ENCODE measurements around the gene ACADL. TPM values are rescaled to one million over a fixed set of nuclear protein-coding genes. Genes with fewer than 3 reads are reported as not detected.

ACADL gene
- total and polyA plus RNA-seq, 2 of the 13 experiments (the other 11 are each of a cell fraction or from before 2014, with no cell fraction given): not detected

DNA sequence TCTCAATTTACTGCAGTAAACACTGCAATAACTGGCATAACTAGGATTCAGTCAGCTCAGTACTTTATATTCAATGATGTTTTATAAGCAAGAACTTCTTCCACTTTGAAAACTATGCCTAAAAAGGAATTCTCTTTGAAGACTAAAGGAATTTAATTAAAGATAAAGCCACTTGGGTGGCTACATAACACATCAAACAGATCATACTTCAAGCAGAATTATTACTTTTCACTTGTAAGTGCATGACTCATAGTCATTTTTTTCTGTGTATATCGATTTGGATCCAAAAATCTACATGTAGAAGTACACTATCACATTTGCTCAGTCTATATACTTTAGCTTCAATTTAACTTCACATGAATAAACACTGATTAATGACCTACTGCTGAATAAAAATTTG, 58.0 kb downstream of the ACADL start:
- H3K9ac ChIP-seq (ENCODE audit: insufficient read depth, low read depth, low read length): no peak overlapping the region
- no peaks in the 10 kb centered on the region for H3K36me3 ChIP-seq (replicated peaks in 1 of 2; ENCODE audit: control insufficient read depth in 1 of 2, insufficient read depth in 2 of 2, low read length in 2 of 2)
- no peaks in the 10 kb centered on the region for H3K9me3 ChIP-seq (ENCODE audit: low read length)
- FAIRE-seq (no peak), ATAC-seq (no peak), DNase-seq (ENCODE audit: low spot score) (no peak)
- ChIA-PET POLR2A (no interaction called here), CTCF (ENCODE audit: low intra/inter-chr PET ratio, low total read pairs) (no interaction called here)
- BruUV-seq (replicated peaks): no TSS peak
- no peak overlapping the region for H3K27ac ChIP-seq (ENCODE audit: extremely low read length, insufficient read depth, low read length)
- peaks cover 25% of the 10 kb centered on the region for H3K79me2 ChIP-seq (ENCODE audit: insufficient read depth, low read length)
- intact Hi-C loops (cut with micrococcal nuclease; ENCODE audit: unreplicated experiment) (loop anchor here (5.0 kb wide), 1 partner anchor 1800 kb away; no protein-coding TSS in a partner anchor), in situ Hi-C loops (cut with HindIII; ENCODE audit: extremely low pct_ligation_motif_present, low pct_unique_long_range_greater_than_20kb) (no loop called here)
- no peaks in the 10 kb centered on the region; a peak in 2 of 5 replicates for H3K27me3 ChIP-seq (ENCODE audit: control insufficient read depth in 1 of 2, insufficient read depth in 2 of 2, low read length in 2 of 2)
- WGBS (ENCODE audit: low lambda C conversion rate): 51% methylated on average over 1 of the region's 1 CpG
- no peaks in the 10 kb centered on the region for H4K20me1 ChIP-seq (ENCODE audit: insufficient read depth, low read length)
- H3K4me3 ChIP-seq (replicated peaks in 1 of 3; ENCODE audit: insufficient read depth in 1 of 3, low read depth in 2 of 3, low read length in 3 of 3): no peak overlapping the region
- no peak overlapping the region for H2AFZ ChIP-seq (ENCODE audit: low read length)
- peaks cover 30% of the 10 kb centered on the region for H3K4me1 ChIP-seq (ENCODE audit: insufficient read depth, low read length)
- H3K4me2 ChIP-seq (ENCODE audit: low read depth, low read length): no peak overlapping the region
- TF ChIP-seq ZNF20 (CRISPR knock-in tag; IDR thresholded peaks at IDR 0.05) (no peak), PAWR (CRISPR knock-in tag; IDR thresholded peaks at IDR 0.05; ENCODE audit: borderline replicate concordance) (no peak), MAFK (conservative IDR thresholded peaks at IDR 0.05 in 1 of 2, IDR thresholded peaks at IDR 0.05 in 1 of 2; ENCODE audit: low read length in 2 of 2) (no peak), BRD4 (CRISPR knock-in tag; IDR thresholded peaks at IDR 0.05) (no peak), CHD2 (IDR thresholded peaks at IDR 0.05; ENCODE audit: low read depth, low read length) (no peak), ZNF335 (CRISPR knock-in tag; IDR thresholded peaks at IDR 0.05) (no peak), ZNF263 (CRISPR knock-in tag; IDR thresholded peaks at IDR 0.05) (no peak), KDM6A (CRISPR knock-in tag; IDR thresholded peaks at IDR 0.05; ENCODE audit: low read depth) (no peak), ZNF207 (IDR thresholded peaks at IDR 0.05; ENCODE audit: borderline replicate concordance) (no peak), ZBTB46 (CRISPR knock-in tag; IDR thresholded peaks at IDR 0.05; ENCODE audit: borderline replicate concordance) (no peak), YEATS2 (CRISPR knock-in tag; IDR thresholded peaks at IDR 0.05; ENCODE audit: borderline replicate concordance) (no peak), SRSF4 (IDR thresholded peaks at IDR 0.05; ENCODE audit: low read depth, low read length, poor library complexity, severe bottlenecking) (no peak), BATF2 (CRISPR knock-in tag; IDR thresholded peaks at IDR 0.05) (no peak), REST (IDR thresholded peaks at IDR 0.05; ENCODE audit: borderline replicate concordance in 1 of 2, low read depth in 1 of 2, low read length in 2 of 2) (no peak)
- TF ChIP-seq, protein P1, sequence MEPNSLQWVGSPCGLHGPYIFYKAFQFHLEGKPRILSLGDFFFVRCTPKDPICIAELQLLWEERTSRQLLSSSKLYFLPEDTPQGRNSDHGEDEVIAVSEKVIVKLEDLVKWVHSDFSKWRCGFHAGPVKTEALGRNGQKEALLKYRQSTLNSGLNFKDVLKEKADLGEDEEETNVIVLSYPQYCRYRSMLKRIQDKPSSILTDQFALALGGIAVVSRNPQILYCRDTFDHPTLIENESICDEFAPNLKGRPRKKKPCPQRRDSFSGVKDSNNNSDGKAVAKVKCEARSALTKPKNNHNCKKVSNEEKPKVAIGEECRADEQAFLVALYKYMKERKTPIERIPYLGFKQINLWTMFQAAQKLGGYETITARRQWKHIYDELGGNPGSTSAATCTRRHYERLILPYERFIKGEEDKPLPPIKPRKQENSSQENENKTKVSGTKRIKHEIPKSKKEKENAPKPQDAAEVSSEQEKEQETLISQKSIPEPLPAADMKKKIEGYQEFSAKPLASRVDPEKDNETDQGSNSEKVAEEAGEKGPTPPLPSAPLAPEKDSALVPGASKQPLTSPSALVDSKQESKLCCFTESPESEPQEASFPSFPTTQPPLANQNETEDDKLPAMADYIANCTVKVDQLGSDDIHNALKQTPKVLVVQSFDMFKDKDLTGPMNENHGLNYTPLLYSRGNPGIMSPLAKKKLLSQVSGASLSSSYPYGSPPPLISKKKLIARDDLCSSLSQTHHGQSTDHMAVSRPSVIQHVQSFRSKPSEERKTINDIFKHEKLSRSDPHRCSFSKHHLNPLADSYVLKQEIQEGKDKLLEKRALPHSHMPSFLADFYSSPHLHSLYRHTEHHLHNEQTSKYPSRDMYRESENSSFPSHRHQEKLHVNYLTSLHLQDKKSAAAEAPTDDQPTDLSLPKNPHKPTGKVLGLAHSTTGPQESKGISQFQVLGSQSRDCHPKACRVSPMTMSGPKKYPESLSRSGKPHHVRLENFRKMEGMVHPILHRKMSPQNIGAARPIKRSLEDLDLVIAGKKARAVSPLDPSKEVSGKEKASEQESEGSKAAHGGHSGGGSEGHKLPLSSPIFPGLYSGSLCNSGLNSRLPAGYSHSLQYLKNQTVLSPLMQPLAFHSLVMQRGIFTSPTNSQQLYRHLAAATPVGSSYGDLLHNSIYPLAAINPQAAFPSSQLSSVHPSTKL (CRISPR knock-in tag; IDR thresholded peaks at IDR 0.05): no peak

All from HepG2 (cell line).